Upper lobe of right lung (tissue), 1 donor: Measurements from ENCODE around the gene CDK14. TPM values are rescaled to one million over a fixed set of nuclear protein-coding genes. Genes with fewer than 3 reads are reported as not detected.
A peak's percentile ranks its signal among the peaks of the same experiment; 100 is the strongest.

Experiments
- ATAC-seq: fragments of 200-7000 bp; cut with Tn5 transposase; one replicate; pipeline ENCODE4 v1.9.1; 2020; ENCODE audit warnings: mild to moderate bottlenecking, moderate library complexity
- DNase-seq: peaks from one replicate; pipeline ENCODE4 v3.0.0-alpha.2; 2020
- H3K27ac ChIP-seq: fragments of 200-600 bp; one replicate; pipeline ENCODE4 v1.8.0; 2022
- H3K27me3 ChIP-seq: fragments of 200-600 bp; one replicate; pipeline ENCODE4 v1.8.0; 2022; ENCODE audit warnings: mild to moderate bottlenecking
- H3K36me3 ChIP-seq: fragments of 200-600 bp; one replicate; pipeline ENCODE4 v1.8.0; 2022
- H3K4me1 ChIP-seq: fragments of 200-600 bp; one replicate; pipeline ENCODE4 v1.8.0; 2022
- H3K4me3 ChIP-seq: fragments of 200-600 bp; one replicate; pipeline ENCODE4 v1.8.0; 2022; ENCODE audit warnings: mild to moderate bottlenecking
- H3K9me3 ChIP-seq: fragments of 200-600 bp; one replicate; pipeline ENCODE4 v1.8.0; 2022
- intact Hi-C: fragments of 100-400 bp; cut with DNase I; formaldehyde crosslinking; loops from one replicate; pipeline ENCODE4 v1.11.0; 2022
- total RNA-seq: library from RNA; stranded (reverse); fragmentation: NEBNext Ultra II Directional; extraction: Animal tissue kit (Norgen Biotek cat#: 25700); gene quantifications from one replicate; pipeline ENCODE4 v1.2.1, GENCODE V29; 2021
- TF ChIP-seq, protein P1 (sequence below): fragments of 200-600 bp; IDR thresholded peaks from one replicate; pipeline ENCODE4 v1.8.0; 2022; ENCODE audit warnings: antibody characterized with exemption
- donor health status: DM: no; HTN: yes; CAD: no; lungs with severe emphysema.

Gene CDK14
- total RNA-seq, 1 donor from 2014 or later: 47.2 TPM

DNA sequence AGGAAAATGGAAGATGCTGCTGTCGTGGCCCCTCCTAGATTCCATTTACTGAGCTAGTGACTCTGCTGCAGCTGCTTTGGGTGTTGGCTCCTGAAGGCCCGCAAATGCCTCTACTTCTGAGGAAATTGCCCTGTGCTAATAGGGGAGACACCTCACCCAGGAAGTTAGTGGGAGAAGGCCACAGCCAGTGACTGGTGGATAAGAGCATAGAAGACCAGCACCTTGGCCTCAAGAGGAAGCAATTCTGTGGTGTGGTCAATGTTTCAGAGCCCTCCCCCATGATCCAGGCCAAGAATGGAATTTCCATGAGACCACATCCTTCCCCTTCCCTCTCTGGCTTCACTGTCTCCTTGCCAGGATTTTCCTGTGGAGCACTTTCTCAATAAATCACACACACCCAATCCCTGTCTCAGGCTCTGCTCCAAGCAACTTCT is 643.1 kb downstream of the CDK14 start:
- TF ChIP-seq, protein P1, sequence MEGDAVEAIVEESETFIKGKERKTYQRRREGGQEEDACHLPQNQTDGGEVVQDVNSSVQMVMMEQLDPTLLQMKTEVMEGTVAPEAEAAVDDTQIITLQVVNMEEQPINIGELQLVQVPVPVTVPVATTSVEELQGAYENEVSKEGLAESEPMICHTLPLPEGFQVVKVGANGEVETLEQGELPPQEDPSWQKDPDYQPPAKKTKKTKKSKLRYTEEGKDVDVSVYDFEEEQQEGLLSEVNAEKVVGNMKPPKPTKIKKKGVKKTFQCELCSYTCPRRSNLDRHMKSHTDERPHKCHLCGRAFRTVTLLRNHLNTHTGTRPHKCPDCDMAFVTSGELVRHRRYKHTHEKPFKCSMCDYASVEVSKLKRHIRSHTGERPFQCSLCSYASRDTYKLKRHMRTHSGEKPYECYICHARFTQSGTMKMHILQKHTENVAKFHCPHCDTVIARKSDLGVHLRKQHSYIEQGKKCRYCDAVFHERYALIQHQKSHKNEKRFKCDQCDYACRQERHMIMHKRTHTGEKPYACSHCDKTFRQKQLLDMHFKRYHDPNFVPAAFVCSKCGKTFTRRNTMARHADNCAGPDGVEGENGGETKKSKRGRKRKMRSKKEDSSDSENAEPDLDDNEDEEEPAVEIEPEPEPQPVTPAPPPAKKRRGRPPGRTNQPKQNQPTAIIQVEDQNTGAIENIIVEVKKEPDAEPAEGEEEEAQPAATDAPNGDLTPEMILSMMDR: no peak
- DNase-seq: no peak
- intact Hi-C loops: no loop called here
- Histone ChIP-seq H3K4me1 (peaks cover 20% of the 10 kb centered on the region), H3K4me3 (no peak overlapping the region), H3K27me3 (no peaks in the 10 kb centered on the region), H3K36me3 (no peaks in the 10 kb centered on the region), H3K27ac (peak overlapping the region; percentile 37), H3K9me3 (no peaks in the 10 kb centered on the region)
- peak; percentile 45 for ATAC-seq

DNA sequence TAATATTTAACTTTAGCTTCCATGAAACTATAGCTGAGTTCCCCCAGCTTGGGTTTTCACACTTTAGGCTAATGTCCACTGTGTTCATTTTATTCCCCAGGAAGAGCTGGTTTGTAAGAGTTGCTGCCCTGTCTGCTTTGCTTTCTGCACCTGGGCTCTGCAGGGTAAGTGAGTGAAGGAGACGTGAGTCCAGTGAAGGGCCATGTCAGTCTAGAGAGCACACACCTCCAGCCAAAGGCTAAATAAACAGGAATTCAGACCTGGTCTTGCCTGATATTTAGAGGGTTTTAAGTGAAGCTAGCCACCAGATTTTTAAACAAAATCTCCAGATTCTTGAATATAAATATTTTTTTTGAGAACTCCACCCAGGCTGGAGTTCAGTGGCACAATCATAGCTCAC is 643.7 kb downstream of the CDK14 start:
- DNase-seq (no peak), ATAC-seq (peak; percentile 58)
- H3K27me3 ChIP-seq: no peaks in the 10 kb centered on the region
- TF ChIP-seq, protein P1: no peak
- peak overlapping the region; percentile 37 for H3K27ac ChIP-seq
- intact Hi-C loops: no loop called here
- H3K4me1 ChIP-seq: peaks cover 20% of the 10 kb centered on the region
- no peaks in the 10 kb centered on the region for H3K9me3 ChIP-seq
- no peaks in the 10 kb centered on the region for H3K36me3 ChIP-seq
- no peak overlapping the region for H3K4me3 ChIP-seq

DNA sequence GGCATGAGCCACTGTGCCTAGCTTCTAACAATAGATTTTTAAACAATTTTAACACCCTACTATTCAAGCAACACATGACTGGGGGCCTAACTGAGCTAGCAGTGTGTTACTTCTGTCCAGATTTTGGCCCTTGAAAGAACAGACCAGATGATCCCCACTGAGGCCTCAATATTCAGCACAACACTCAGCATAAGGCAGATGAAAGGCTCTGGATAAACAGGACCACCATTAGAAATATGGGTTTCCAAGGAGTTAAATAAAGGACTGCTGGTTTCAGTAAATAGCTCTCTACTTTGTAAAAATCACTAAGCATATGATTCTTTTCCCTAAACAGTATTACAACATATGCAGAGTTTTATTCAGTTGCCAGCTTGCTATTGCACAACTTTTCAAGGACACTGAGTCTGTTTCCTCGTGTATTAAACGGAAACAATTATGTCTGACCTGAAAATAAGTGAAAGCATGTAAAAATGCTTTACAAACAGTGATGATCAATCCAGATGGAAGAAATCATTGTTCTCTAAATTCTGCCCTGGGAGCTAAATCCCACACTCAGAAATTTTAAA is 644.3 kb downstream of the CDK14 start:
- Histone ChIP-seq H3K27ac (peak overlapping the region; percentile 37), H3K4me1 (peaks cover 20% of the 10 kb centered on the region), H3K4me3 (no peak overlapping the region), H3K36me3 (no peaks in the 10 kb centered on the region), H3K9me3 (no peaks in the 10 kb centered on the region), H3K27me3 (no peaks in the 10 kb centered on the region)
- TF ChIP-seq, protein P1: no peak
- intact Hi-C loops: no loop called here
- DNase-seq (no peak), ATAC-seq (peak; percentile 62)

DNA sequence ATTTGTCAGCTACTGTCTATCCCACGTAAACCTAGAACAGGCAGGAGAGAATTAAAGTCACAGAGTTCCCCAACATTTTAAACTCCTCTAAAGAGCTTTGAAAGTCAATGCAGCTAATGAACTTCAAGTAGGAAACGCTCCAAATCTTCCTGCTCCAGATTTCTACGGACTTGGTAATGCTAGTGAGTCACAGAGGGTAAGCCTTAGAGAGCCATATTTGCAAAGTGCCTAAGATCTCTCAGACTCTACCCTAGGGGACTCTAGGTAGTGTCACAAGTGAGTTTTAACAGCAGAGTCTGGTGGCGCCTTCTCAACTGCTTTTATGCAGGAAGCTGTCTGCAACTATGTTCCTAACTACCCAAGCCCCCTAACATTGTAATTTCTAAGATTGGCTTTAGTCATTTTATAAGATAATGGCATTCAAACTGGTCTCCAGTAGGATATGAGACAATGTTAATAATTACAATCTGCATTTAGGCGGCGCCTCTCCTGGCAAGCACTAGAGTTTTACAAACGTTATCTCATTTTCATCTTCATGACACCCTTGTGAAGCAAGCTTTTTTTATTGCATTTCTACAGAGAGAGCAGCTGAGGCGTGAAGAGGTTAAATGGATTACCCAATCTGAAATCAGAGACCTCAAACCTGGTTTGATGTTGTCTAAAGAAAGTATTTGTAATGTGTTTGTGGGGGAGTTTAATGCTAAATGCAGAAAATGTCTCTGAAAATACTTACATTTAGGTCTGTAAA is 646.1 kb downstream of the CDK14 start:
- no peaks in the 10 kb centered on the region for H3K27me3 ChIP-seq
- peaks cover 20% of the 10 kb centered on the region for H3K4me1 ChIP-seq
- no peak overlapping the region for H3K4me3 ChIP-seq
- ATAC-seq: peak; percentile 59
- intact Hi-C loops: no loop called here
- TF ChIP-seq, protein P1: no peak
- DNase-seq: no peak
- no peaks in the 10 kb centered on the region for H3K36me3 ChIP-seq
- H3K27ac ChIP-seq: no peak overlapping the region
- H3K9me3 ChIP-seq: no peaks in the 10 kb centered on the region

DNA sequence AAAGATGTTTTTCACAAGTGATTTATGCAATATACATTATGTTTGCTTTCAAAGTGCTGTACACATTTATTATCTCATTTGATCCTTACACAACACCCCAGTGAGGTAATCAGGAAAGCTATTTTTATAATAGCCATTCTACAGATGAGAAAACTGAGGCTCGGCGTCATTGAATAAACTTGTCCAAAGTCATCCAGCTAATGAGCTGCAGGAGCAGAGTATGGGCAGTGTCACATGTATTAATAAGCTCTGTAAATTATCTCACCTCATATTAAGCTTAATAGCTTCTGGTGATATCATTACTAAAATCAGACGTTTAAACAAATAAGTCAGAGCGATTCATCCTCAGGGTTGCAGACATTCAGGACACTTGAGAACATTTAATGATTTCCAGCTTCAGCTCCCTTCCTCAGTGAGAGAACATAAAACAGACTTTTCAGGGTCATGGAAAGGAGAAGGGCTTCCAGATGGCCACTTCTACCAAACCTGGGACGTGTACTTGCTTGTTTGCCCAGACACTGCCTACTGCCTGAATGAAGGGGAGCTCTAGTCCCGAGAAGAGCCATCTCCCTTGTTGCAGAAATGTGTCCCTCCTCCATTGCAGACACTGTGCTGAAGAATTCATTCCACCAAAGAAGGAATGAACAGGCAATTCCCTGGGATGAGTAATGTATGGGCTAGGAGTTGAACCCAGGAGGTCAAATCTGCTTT is 647.6 kb downstream of the CDK14 start:
- DNase-seq (no peak), ATAC-seq (no peak)
- Histone ChIP-seq H3K36me3 (no peaks in the 10 kb centered on the region), H3K4me1 (peaks cover 20% of the 10 kb centered on the region), H3K4me3 (no peak overlapping the region), H3K27me3 (no peaks in the 10 kb centered on the region), H3K27ac (no peak overlapping the region), H3K9me3 (no peaks in the 10 kb centered on the region)
- TF ChIP-seq, protein P1: no peak
- intact Hi-C loops: no loop called here
